A549 treated with AZD9567 at 1 μM for 4 hours (cell line): ENCODE results near the gene ZNF350. TPM values are rescaled to one million over a fixed set of nuclear protein-coding genes. Genes with fewer than 3 reads are reported as not detected.

ENCODE experiments used
- total RNA-seq: library from RNA; stranded (reverse); fragments of 200-300 nt; extraction: Qiagen RNA extraction; gene quantifications from 5 replicates; pipeline ENCODE4 v1.2.3, GENCODE V29; 2022; ENCODE audit not compliant: insufficient read depth

Gene ZNF350
- total RNA-seq = 3.3 to 8.1 TPM (median 3.9 TPM) in 5 replicates

DNA sequence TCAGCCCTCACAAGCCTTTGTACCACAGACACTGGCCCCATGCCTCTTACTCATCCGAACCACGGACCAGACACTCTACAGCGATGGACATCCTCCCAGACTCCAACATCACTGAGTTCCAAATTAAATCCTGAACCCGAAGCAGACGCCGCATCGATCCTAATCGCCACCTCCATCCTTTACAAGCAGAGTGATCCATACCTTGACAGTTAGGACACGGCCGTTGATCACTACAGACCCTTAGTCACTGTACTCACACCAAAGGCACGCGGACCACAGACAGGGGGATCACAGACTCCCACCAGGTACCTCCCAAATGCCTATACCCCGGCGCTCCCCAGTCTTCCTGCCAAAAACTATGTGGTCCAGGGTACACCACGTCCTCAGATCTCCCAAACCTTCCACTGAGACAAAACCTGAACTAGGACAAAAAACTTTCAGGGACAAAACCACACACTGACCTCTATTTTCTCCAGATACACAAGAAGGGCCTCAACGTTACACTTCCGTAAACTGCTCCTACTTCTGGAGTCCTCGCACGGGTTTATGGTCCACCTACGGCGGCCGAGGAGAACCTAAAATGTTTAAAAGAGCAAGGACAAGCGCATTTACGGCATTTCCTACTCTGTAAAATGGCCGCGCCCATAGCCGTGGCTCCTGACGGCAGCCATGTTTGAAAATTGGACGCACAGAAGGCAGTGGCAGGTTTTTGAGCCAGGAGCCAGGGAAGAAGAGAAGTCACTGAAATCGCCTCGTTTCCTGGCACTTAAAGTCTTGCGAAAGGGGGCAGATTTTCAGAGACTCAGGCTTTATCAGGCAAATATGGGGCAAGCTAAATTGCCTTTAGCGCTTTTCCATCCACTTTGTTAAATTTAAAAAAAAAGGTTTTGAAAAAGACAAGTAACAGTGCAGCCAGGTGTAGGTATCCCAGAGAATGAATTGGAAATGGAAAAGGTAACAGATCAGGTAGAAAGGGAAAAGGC, at the start of gene ZNF350:
ZNF350 (minus strand) TSS at position 532 of the 983 bp plus-strand sequence. CDS start 12,480 bp downstream, outside the sequence.

GRCh38 chr19:52028027-52028779, 41.6 kb upstream of the ZNF350 start, which contains the start of gene ZNF614:
Gene ZNF614 (minus strand): TSS chr19:52028379. CDS start chr19:52025745, 2,634 bp downstream.

DNA sequence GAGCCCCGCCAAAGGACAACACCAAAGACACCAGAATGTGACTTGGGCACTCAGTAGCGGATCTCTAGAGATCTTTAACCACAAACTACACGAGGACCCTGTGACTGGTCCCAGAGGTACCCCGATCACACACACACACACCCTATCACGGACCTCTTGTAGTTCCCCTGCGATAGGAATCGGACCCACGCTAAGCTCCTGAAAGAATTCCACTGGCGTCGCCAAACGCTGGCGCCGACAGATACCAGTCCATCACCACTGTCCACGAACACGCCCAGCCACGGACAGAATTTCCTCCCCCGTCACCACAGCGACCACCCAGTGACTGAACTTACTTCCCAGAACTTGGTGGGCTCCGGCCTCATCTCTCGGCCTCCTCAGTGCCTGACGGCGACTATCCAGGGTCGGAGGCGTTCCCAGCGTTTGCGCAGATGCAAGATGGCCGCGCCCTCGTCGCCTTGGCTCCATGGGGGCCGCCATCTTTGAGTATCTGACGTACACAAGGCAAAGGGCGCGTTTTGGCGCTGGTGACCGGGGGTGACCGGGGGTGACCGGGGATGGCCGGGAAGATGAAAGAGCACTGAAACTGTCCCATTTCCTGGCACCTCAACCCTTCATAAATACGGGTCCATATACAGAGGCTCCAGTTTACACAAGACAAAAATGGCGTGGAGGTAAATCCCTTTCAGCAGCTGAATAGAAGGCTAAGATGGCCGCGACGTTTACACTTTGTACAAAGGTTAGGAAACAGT, 21.3 kb upstream of the ZNF350 start, which contains the start of gene ZNF615:
ZNF615 (minus strand) TSS at position 406 of the 752 bp plus-strand sequence. CDS start 4,500 bp downstream, outside the sequence.

GRCh38 chr19:51926784-51927741, 59.6 kb downstream of the ZNF350 start, which contains the start of gene ZNF613:
Gene ZNF613 (plus strand): TSS chr19:51927472. CDS start chr19:51936221, 8,749 bp downstream.

Other genes with a start within 250 kb of the ZNF350 start
- gene FPR1, start 235.0 kb downstream of the ZNF350 start, total RNA-seq = 0.05 to 0.11 TPM (median 0.09 TPM) in 4 of 5 replicates, not detected in the other
- gene FPR2, start 225.7 kb downstream of the ZNF350 start, total RNA-seq = not detected in 5 replicates
- not detected in 5 replicates for gene FPR3, start 191.7 kb downstream of the ZNF350 start, total RNA-seq
- 0.03 to 0.08 TPM (median 0.06 TPM) in 3 of 5 replicates, not detected in the others for gene ZNF577, start 98.9 kb downstream of the ZNF350 start, total RNA-seq
- gene ZNF649, start 81.8 kb downstream of the ZNF350 start, total RNA-seq = 0.11 to 0.35 TPM (median 0.17 TPM) in 4 of 5 replicates, not detected in the other
- gene ZNF613, start 59.4 kb downstream of the ZNF350 start, total RNA-seq = 0.75 to 2.2 TPM (median 1.3 TPM) in 4 of 5 replicates, not detected in the other
- gene ZNF615, start 21.4 kb upstream of the ZNF350 start, total RNA-seq = 2.6 to 4.6 TPM (median 4.1 TPM) in 5 replicates
- 2.9 to 4.3 TPM (median 3.4 TPM) in 5 replicates for gene ZNF614, start 41.5 kb upstream of the ZNF350 start, total RNA-seq
- 1.4 to 1.9 TPM (median 1.7 TPM) in 4 of 5 replicates, not detected in the other for gene ZNF432, start 62.0 kb upstream of the ZNF350 start, total RNA-seq
- 1.5 to 3.1 TPM (median 1.9 TPM) in 5 replicates for gene ZNF841, start 108.9 kb upstream of the ZNF350 start, total RNA-seq
- 0.52 to 4.3 TPM (median 0.91 TPM) in 5 replicates for gene ZNF616, start 153.1 kb upstream of the ZNF350 start, total RNA-seq
- 0.53 to 1.1 TPM (median 0.69 TPM) in 5 replicates for gene ZNF836, start 184.8 kb upstream of the ZNF350 start, total RNA-seq
- 268 to 309 TPM (median 304 TPM) in 5 replicates for gene PPP2R1A, start 203.2 kb upstream of the ZNF350 start, total RNA-seq